ENCODE results near the gene GLCE.

DNA sequence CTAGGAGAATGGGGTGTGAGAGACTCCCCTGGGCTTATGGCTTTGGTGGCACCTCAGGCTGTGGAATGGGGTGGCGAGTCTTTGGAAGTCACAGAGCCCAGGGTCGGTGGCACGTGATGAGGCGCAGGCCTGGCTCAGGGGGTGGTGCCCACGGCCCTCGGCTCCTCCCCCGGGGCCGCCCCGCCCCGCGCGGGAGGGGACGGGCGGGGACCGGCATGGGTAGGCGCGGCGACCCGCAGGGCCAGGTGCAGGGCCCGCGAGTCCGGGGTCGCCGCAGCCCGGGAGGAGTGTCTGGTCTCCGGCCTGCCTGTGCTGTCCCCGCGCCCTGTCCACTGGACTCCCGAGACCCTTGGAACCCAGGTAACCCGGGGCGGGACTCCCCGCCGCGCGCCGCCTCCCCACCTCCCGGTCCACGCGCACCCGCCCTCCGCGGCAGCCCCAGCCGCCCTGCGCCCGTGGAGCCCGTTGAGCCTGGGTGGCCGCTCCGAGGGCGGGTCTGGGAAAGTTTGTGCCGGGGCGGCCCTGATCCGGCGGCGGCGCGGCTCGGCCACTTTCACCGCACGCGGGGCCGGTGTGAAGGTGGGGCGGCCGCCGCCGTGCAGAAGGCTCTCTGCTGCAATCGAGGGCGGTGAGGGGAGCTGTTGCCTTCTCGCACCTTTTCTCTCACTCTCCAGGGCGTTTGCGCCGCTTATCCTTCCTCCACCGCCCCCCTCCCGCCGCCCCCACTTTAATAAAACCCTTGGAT lies 138.4 kb downstream of the GLCE start, which contains the start of gene PAQR5:
- TF ChIP-seq EZH2 (IDR thresholded peaks at IDR 0.05; ENCODE audit: insufficient read depth, poor library complexity, severe bottlenecking), result no peak
- TF ChIP-seq EZH2phosphoT487 (IDR thresholded peaks at IDR 0.05; ENCODE audit: insufficient read depth, low read depth), result no peak

Measured in GM23248 (cell line).